HEK293T (cell line): Measurements from ENCODE around the gene CALD1.

Source experiments
- CTCF ChIA-PET: fragments of 350-600 bp; formaldehyde crosslinking; extraction: SDS; loops from one replicate; lab custom pipeline; 2021; ENCODE audit warnings: antibody characterized with exemption, inconsistent platforms; lab: Yijun Ruan, JAX
- POLR2A ChIA-PET: fragments of 350-600 bp; formaldehyde crosslinking; extraction: SDS; loops from one replicate; lab custom pipeline; 2020; ENCODE audit warnings: antibody characterized with exemption, inconsistent platforms; lab: Yijun Ruan, JAX
- DNase-seq: peaks from one replicate; pipeline ENCODE4 v3.0.0; 2012; ENCODE audit warnings: mixed read lengths; ENCODE audit errors: extremely low spot score
- ARNT ChIP-seq: fragments of 450-650 bp; IDR thresholded peaks from 2 replicates; pipeline ENCODE4 v1.6.1; 2017; ENCODE audit warnings: mild to moderate bottlenecking
- BHLHE40 ChIP-seq: fragments of 450-650 bp; IDR thresholded peaks from 2 replicates; pipeline ENCODE4 v1.6.1; 2016; ENCODE audit warnings: mild to moderate bottlenecking, moderate library complexity, borderline replicate concordance
- CTBP1 ChIP-seq: fragments of 450-650 bp; IDR thresholded peaks from 2 replicates; pipeline ENCODE4 v1.6.1; 2016; ENCODE audit warnings: borderline replicate concordance
- ELF4 ChIP-seq: fragments of 450-650 bp; IDR thresholded peaks from 2 replicates; pipeline ENCODE4 v1.6.1; 2017; ENCODE audit warnings: antibody characterized with exemption
- FOXA1 ChIP-seq: fragments of 450-650 bp; IDR thresholded peaks from 2 replicates; pipeline ENCODE4 v1.6.1; 2016; ENCODE audit warnings: mild to moderate bottlenecking
- FOXK2 ChIP-seq: fragments of 450-650 bp; IDR thresholded peaks from 2 replicates; pipeline ENCODE4 v1.6.1; 2016; ENCODE audit warnings: mild to moderate bottlenecking
- FOXM1 ChIP-seq: fragments of 450-650 bp; IDR thresholded peaks from 2 replicates; pipeline ENCODE4 v1.6.1; 2017; ENCODE audit warnings: mild to moderate bottlenecking, borderline replicate concordance
- HDGF ChIP-seq: fragments of 450-650 bp; IDR thresholded peaks from 2 replicates; pipeline ENCODE4 v1.6.1; 2017; ENCODE audit warnings: antibody characterized with exemption, borderline replicate concordance
- L3MBTL2 ChIP-seq: fragments of 450-650 bp; conservative IDR thresholded peaks from 2 replicates; pipeline ENCODE4 v1.6.1; 2016; ENCODE audit warnings: mild to moderate bottlenecking
- LEF1 ChIP-seq: fragments of 450-650 bp; IDR thresholded peaks from 2 replicates; pipeline ENCODE4 v1.6.1; 2017; ENCODE audit warnings: mild to moderate bottlenecking, borderline replicate concordance
- NFRKB ChIP-seq: fragments of 450-650 bp; IDR thresholded peaks from 2 replicates; pipeline ENCODE4 v1.6.1; 2016; ENCODE audit warnings: mild to moderate bottlenecking, moderate library complexity
- SP1 ChIP-seq: fragments of 450-650 bp; IDR thresholded peaks from 2 replicates; pipeline ENCODE4 v1.6.1; 2017
- SUZ12 ChIP-seq: fragments of 450-650 bp; IDR thresholded peaks from 2 replicates; pipeline ENCODE4 v1.6.1; 2016; ENCODE audit warnings: mild to moderate bottlenecking
- TARDBP ChIP-seq: fragments of 450-650 bp; IDR thresholded peaks from 2 replicates; pipeline ENCODE4 v1.6.1; 2016
- ZNF384 ChIP-seq: fragments of 450-650 bp; IDR thresholded peaks from 2 replicates; pipeline ENCODE4 v1.6.1; 2016
- TF ChIP-seq, protein P1 (sequence below): fragments of 450-650 bp; IDR thresholded peaks from 2 replicates; pipeline ENCODE4 v1.6.1; 2016

CALD1 gene

DNA sequence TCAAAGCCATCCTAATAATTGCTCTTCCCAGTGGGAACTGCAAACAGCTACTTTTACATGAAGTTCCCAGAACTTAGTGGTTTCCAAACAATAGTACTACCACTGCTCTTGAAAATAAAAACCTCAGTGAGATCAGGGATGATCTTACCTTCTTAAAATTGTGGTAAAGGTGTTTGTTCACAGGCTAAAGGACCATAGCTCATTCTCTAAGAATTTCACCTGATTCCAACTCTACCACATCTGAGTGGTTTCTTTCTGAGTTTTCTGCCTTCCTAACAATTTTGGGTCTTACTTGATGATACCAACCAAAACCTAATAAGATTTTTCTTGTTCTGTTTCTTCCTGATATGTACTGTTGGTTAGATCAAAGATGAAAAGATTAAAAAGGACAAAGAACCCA lies 161.3 kb downstream of the CALD1 start:
- TF ChIP-seq ZNF384 = no peak
- TF ChIP-seq LEF1 = no peak
- TF ChIP-seq FOXM1 = no peak
- no peak for TF ChIP-seq HDGF
- TF ChIP-seq SP1 = no peak
- TF ChIP-seq TARDBP = no peak
- TF ChIP-seq ELF4 = no peak
- ChIA-PET CTCF (interaction anchor here (0.6 kb wide), 1 partner anchor 11 kb away, joined by 3 read pairs; no protein-coding TSS in a partner anchor), POLR2A (interaction anchor here (1.2 kb wide), 1 partner anchor 45 kb away, joined by 3 read pairs; the partner anchor contains the start of gene AGBL3)
- DNase-seq = no peak

DNA sequence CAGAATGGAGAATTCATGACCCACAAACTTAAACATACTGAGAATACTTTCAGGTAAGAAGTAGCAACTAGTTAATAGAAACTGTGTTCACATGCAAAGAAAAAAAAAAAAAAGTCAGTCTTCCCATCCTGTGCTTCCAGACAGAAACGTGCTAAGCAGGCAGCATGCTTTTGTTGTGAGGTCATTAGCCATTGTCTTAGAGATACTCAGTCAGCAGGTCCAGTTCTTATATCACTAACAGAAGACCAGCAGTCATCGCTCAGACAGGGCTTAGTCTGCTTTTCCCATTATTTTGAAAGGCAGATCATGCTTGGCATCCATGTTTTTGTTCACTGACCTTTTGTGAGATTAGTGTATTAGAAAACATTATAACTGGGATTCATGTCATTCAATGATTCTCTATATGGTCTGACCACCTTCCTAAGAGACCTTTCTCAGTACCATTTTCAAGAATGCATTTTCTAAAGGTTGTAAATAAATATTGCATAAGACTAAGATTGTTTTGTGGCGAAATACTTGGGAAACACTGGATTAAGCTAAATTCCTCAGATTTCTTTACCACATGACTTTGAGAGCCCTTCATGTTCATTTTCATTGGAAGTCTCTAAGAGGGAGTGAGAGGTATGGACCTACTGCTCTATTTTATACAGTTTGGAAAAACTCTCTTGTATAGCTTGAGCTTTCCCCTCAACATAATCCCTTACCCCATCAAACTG lies 161.9 kb downstream of the CALD1 start:
- TF ChIP-seq HDGF (no peak), FOXK2 (no peak), LEF1 (no peak), SUZ12 (no peak), ARNT (no peak), ZNF384 (no peak), SP1 (no peak), FOXA1 (no peak), L3MBTL2 (no peak), NFRKB (no peak), TARDBP (no peak), CTBP1 (no peak), FOXM1 (no peak), ELF4 (no peak), BHLHE40 (no peak)
- TF ChIP-seq, protein P1, sequence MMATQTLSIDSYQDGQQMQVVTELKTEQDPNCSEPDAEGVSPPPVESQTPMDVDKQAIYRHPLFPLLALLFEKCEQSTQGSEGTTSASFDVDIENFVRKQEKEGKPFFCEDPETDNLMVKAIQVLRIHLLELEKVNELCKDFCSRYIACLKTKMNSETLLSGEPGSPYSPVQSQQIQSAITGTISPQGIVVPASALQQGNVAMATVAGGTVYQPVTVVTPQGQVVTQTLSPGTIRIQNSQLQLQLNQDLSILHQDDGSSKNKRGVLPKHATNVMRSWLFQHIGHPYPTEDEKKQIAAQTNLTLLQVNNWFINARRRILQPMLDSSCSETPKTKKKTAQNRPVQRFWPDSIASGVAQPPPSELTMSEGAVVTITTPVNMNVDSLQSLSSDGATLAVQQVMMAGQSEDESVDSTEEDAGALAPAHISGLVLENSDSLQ = no peak
- CTCF ChIA-PET = interaction anchor here (0.6 to 1.7 kb wide), 3 partner anchors 10 to 308 kb away, joined by 3 read pairs; no protein-coding TSS in a partner anchor
- no peak for DNase-seq
- POLR2A ChIA-PET = interaction anchor here (1.2 kb wide), 1 partner anchor 45 kb away, joined by 3 read pairs; the partner anchor contains the start of gene AGBL3

GRCh38 chr7:134941952-134942351 lies 162.5 kb downstream of the CALD1 start:
- CTCF ChIA-PET = interaction anchor here (1.7 kb wide), 1 partner anchor 309 kb away, joined by 3 read pairs; no protein-coding TSS in a partner anchor
- no peak for DNase-seq
- TF ChIP-seq LEF1 = no peak
- TF ChIP-seq L3MBTL2 = no peak
- no peak for TF ChIP-seq ELF4
- no peak for TF ChIP-seq SP1
- TF ChIP-seq TARDBP = no peak
- TF ChIP-seq FOXM1 = no peak
- TF ChIP-seq SUZ12 = no peak
- TF ChIP-seq HDGF = no peak
- TF ChIP-seq, protein P1 = no peak
- TF ChIP-seq ARNT = no peak
- POLR2A ChIA-PET = no interaction called here

- DNase-seq = no peak
- POLR2A ChIA-PET = no interaction called here
- TF ChIP-seq FOXM1 (no peak), SP1 (no peak), ARNT (no peak), SUZ12 (no peak), CTBP1 (no peak)
- CTCF ChIA-PET = interaction anchor here (1.2 to 1.7 kb wide), 3 partner anchors 219 to 310 kb away, joined by 3 to 5 read pairs (median 4); no protein-coding TSS in a partner anchor
These were observed 163.4 kb downstream of the CALD1 start for GRCh38 chr7:134942690-134943466.

- peak; percentile 43 for DNase-seq
- TF ChIP-seq L3MBTL2 (no peak), TARDBP (no peak)
- TF ChIP-seq, protein P1 = peak; percentile 83
- ChIA-PET CTCF (interaction anchor here (1.6 kb wide), 1 partner anchor 220 kb away, joined by 5 read pairs; no protein-coding TSS in a partner anchor), POLR2A (no interaction called here)
These were observed 164.5 kb downstream of the CALD1 start for GRCh38 chr7:134943785-134944400.
